Measurements from ENCODE around the gene SSNA1. TPM values are rescaled to one million over a fixed set of nuclear protein-coding genes. Genes with fewer than 3 reads are reported as not detected.

SSNA1 gene
- total and polyA plus RNA-seq, 5 experiments from 2014 or later, result 39.2 to 123 (median 97.8) TPM

GRCh38 chr9:137229903-137230704, 41.6 kb downstream of the SSNA1 start:
- H3K4me3 Mint-ChIP-seq, result no peak overlapping the region
- H3K9me3 Mint-ChIP-seq, result no peaks in the 10 kb centered on the region
- peaks cover 2 to 24% (median 4%) of the 10 kb centered on the region in 5 donors for H3K27me3 Mint-ChIP-seq
- DNase-seq (no peak), ATAC-seq (no peak)
- POLR2A ChIA-PET, result interaction anchor here (3.0 kb wide), 1 partner anchor 10 kb away, joined by 8 read pairs; the partner anchor contains the start of gene TUBB4B
- peaks cover 4 to 12% (median 6%) of the 10 kb centered on the region in 4 donors for H3K4me1 Mint-ChIP-seq
- H3K36me3 Mint-ChIP-seq, result peaks cover 0 to 2% (median 1%) of the 10 kb centered on the region in 3 donors
- H3K27ac Mint-ChIP-seq, result no peak overlapping the region

- POLR2A ChIA-PET, result interaction anchor here (0.5 to 3.0 kb wide), 2 partner anchors 9 to 98 kb away, joined by 3 to 8 read pairs; partner anchors contain the start of gene TUBB4B
- DNase-seq (no peak), ATAC-seq (no peak)
These were observed 42.4 kb downstream of the SSNA1 start, which contains the start of gene SLC34A3 for GRCh38 chr9:137230705-137231371. SLC34A3 (plus strand) TSS chr9:137230901; CDS start chr9:137231703, 802 bp downstream.

GRCh38 chr9:137231372-137232039, 43.0 kb downstream of the SSNA1 start:
- peak overlapping the region in 1 of 10 donors; percentile 53 for H3K27ac Mint-ChIP-seq
- peaks cover 2 to 28% (median 4%) of the 10 kb centered on the region in 5 donors for H3K27me3 Mint-ChIP-seq
- no peak for DNase-seq
- POLR2A ChIA-PET, result interaction anchor here (0.5 to 3.0 kb wide), 2 partner anchors 9 to 99 kb away, joined by 3 to 8 read pairs; partner anchors contain the start of gene TUBB4B
- H3K9me3 Mint-ChIP-seq, result no peaks in the 10 kb centered on the region
- peaks cover 0 to 2% (median 1%) of the 10 kb centered on the region in 3 donors for H3K36me3 Mint-ChIP-seq
- no peak overlapping the region for H3K4me3 Mint-ChIP-seq
- H3K4me1 Mint-ChIP-seq, result peaks cover 7 to 11% (median 8%) of the 10 kb centered on the region in 4 donors
- ATAC-seq, result no peak

More at GRCh38 chr9:137230705-137231371, 42.4 kb downstream of the SSNA1 start, which contains the start of gene SLC34A3:
- Mint-ChIP-seq H3K4me3 (no peak within 1 kb of the TSS), H3K27me3 (peaks cover 2 to 28% (median 4%) of the 10 kb centered on the region in 5 donors), H3K27ac (no peak within 1 kb of the TSS), H3K36me3 (peaks cover 0 to 2% (median 1%) of the 10 kb centered on the region in 3 donors), H3K4me1 (peaks cover 5 to 11% (median 7%) of the 10 kb centered on the region in 4 donors), H3K9me3 (no peaks in the 10 kb centered on the region)

GRCh38 chr9:137232101-137232500, 43.6 kb downstream of the SSNA1 start:
- H3K36me3 Mint-ChIP-seq, result peaks cover 0 to 2% (median 1%) of the 10 kb centered on the region in 3 donors
- DNase-seq, result no peak
- no peaks in the 10 kb centered on the region for H3K9me3 Mint-ChIP-seq
- no peak for ATAC-seq
- peaks cover 7 to 13% (median 10%) of the 10 kb centered on the region in 4 donors for H3K4me1 Mint-ChIP-seq
- no peak overlapping the region for H3K4me3 Mint-ChIP-seq
- H3K27ac Mint-ChIP-seq, result peak overlapping the region in 1 of 10 donors; percentile 53
- POLR2A ChIA-PET, result interaction anchor here (3.0 kb wide), 1 partner anchor 8 kb away, joined by 8 read pairs; the partner anchor contains the start of gene TUBB4B
- H3K27me3 Mint-ChIP-seq, result peaks cover 2 to 28% (median 4%) of the 10 kb centered on the region in 5 donors

GRCh38 chr9:137232510-137232909, 44.0 kb downstream of the SSNA1 start:
- POLR2A ChIA-PET, result no interaction called here
- H3K27me3 Mint-ChIP-seq, result peaks cover 2 to 24% (median 3%) of the 10 kb centered on the region in 5 donors
- ATAC-seq, result no peak
- no peak overlapping the region for H3K27ac Mint-ChIP-seq
- DNase-seq, result no peak
- H3K4me3 Mint-ChIP-seq, result no peak overlapping the region
- H3K36me3 Mint-ChIP-seq, result peaks cover 0 to 2% (median 1%) of the 10 kb centered on the region in 3 donors
- H3K9me3 Mint-ChIP-seq, result no peaks in the 10 kb centered on the region
- peaks cover 5 to 13% (median 9%) of the 10 kb centered on the region in 4 donors for H3K4me1 Mint-ChIP-seq

GRCh38 chr9:137233143-137233980, 44.9 kb downstream of the SSNA1 start:
- no peak overlapping the region for H3K4me3 Mint-ChIP-seq
- no peaks in the 10 kb centered on the region for H3K36me3 Mint-ChIP-seq
- ATAC-seq, result no peak
- no peaks in the 10 kb centered on the region for H3K9me3 Mint-ChIP-seq
- peaks cover 0 to 18% (median 0%) of the 10 kb centered on the region in 5 donors for H3K27me3 Mint-ChIP-seq
- H3K4me1 Mint-ChIP-seq, result peaks cover 5 to 13% (median 7%) of the 10 kb centered on the region in 4 donors
- no peak for DNase-seq
- H3K27ac Mint-ChIP-seq, result no peak overlapping the region
- POLR2A ChIA-PET, result no interaction called here

GRCh38 chr9:137234055-137234697, 45.7 kb downstream of the SSNA1 start:
- POLR2A ChIA-PET, result interaction anchor here (1.4 kb wide), 1 partner anchor 21 kb away, joined by 5 read pairs; the partner anchor contains the start of gene NELFB
- H3K36me3 Mint-ChIP-seq, result no peaks in the 10 kb centered on the region
- no peak overlapping the region for H3K4me3 Mint-ChIP-seq
- ATAC-seq (no peak), DNase-seq (no peak)
- no peaks in the 10 kb centered on the region for H3K9me3 Mint-ChIP-seq
- H3K27ac Mint-ChIP-seq, result no peak overlapping the region
- peaks cover 5 to 19% (median 12%) of the 10 kb centered on the region in 4 donors for H3K4me1 Mint-ChIP-seq
- peaks cover 0 to 18% (median 0%) of the 10 kb centered on the region in 5 donors for H3K27me3 Mint-ChIP-seq

GRCh38 chr9:137234758-137235423, 46.4 kb downstream of the SSNA1 start:
- DNase-seq, result no peak
- peak overlapping the region in 1 of 10 donors; percentile 29 for H3K4me3 Mint-ChIP-seq
- POLR2A ChIA-PET, result interaction anchor here (0.9 to 1.4 kb wide), 2 partner anchors 11 to 20 kb away, joined by 3 to 5 read pairs; partner anchors contain the start of gene NELFB
- no peaks in the 10 kb centered on the region for H3K9me3 Mint-ChIP-seq
- peak overlapping the region in 1 of 10 donors; percentile 11 for H3K27ac Mint-ChIP-seq
- no peaks in the 10 kb centered on the region for H3K36me3 Mint-ChIP-seq
- H3K27me3 Mint-ChIP-seq, result peaks cover 0 to 18% (median 0%) of the 10 kb centered on the region in 5 donors
- ATAC-seq, result no peak
- H3K4me1 Mint-ChIP-seq, result peaks cover 5 to 26% (median 14%) of the 10 kb centered on the region in 4 donors

GRCh38 chr9:137235424-137236237, 47.2 kb downstream of the SSNA1 start:
- Mint-ChIP-seq H3K36me3 (no peaks in the 10 kb centered on the region), H3K4me3 (no peak overlapping the region), H3K4me1 (peaks cover 5 to 28% (median 14%) of the 10 kb centered on the region in 4 donors), H3K9me3 (no peaks in the 10 kb centered on the region), H3K27me3 (peaks cover 0 to 18% (median 0%) of the 10 kb centered on the region in 5 donors), H3K27ac (no peak overlapping the region)
- POLR2A ChIA-PET, result interaction anchor here (0.9 to 1.7 kb wide), 7 partner anchors 12 to 384 kb away, joined by 3 to 7 read pairs (median 4); partner anchors contain the start of genes EXD3, MAN1B1, NELFB and NOXA1
- DNase-seq (no peak), ATAC-seq (no peak)
